Measurements from ENCODE around the gene DOP1A.

Gene DOP1A

DNA sequence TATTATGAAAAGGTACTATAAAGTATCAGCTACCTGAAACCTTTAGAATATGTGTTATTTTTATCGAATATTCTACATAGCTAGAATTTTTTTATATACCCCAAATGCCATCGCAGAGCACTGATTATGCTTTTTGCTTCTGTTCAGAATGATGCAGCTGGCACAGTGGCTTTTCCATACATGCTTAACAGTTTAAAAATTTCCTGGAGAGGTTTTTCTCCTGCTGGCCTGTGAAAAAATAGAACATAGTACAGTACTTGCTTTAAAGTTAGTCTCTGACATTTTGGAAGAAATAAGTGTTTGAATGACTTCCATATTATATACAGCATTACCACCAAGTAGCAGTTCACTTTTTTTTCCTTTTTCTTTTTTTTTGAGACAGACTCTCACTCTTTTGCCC is 5.3 kb downstream of the DOP1A start:
- DNase-seq: no peak

DNA sequence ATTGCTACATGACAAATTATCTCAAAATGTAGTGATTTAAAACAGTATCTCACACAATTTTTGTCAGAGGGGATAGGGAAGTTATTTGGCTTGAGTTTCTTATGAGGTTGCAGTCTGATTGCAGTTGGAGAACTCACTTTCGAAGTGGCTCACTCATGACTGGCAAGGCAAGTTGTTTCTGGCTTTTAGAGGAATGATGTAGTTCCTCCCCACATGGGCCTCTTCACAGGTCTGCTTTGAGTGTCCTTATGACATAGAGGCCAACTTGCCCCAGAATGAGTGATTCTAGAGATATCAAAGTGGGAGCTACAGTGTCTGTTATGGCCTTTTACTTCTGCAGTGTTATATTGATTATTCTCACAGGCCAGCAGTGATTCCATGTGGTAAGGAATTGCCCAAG is 6.1 kb downstream of the DOP1A start:
- no peak for DNase-seq

DNA sequence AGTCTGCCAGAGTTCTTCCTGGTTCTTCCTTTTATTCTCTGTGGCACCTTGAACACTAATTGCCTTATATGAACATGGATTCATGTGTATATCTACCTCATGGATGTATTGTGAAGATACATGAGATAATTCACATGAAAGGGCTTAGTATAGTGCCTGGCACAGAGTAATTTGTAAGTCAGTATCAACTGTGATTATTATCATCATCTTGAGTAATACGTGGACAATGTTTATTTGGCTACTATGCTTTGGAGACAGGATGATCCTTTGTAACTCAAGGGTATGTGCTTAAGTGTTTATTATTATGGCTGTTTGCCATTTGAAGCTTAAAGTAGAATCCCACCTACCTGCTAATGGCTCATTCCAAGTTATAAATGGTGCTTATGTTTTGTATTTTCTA is 16.0 kb downstream of the DOP1A start:
- no peak for DNase-seq

DNA sequence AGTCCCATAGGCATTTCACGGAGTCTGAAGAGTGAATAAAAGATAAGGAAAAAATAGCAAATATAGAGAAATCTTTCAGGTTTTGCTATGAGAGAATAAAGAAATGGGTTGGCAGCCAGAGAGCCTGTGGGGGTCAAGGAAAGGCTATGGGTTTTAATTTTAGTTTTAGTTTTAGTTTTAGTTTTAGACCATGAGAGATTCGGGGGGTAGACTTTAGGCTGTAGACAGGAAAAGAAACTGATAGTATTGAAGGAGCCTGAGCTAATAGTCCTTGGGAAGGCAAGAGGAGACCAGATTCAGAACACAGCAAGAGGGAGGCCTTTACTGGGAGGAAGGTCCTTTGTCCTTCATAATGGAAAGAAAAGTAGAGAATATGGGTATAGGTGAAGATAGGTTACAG is 19.3 kb downstream of the DOP1A start:
- DNase-seq: no peak

DNA sequence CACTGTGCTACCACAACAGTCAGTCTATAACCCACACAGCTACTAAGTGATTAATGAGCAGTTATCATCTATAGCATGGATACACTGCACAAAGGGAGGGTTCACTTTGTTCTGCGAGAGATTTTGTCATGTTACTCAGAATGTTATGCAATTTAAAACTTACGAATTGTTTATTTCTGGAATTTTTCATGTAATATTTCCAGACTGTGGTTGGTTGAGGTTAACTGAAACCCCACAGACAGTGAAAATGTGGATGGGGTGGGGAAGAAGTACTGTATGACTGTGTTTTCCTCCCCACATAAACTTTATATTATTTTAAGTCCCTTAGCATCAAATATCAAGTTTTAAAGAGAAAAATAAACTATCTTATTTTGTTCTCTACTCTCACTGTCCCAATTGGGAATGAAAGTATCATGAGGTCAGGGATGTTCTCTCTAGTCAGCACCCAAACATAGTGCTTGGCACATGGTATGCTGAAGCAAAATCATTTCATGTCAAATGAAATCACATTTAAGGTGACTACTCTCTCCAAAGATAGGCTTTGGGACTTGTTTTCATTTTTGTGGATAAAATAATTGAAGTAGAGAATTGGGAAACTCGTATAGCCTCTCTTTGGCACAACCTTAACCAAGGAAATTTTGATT is 25.4 kb downstream of the DOP1A start:
- DNase-seq: no peak

DNA sequence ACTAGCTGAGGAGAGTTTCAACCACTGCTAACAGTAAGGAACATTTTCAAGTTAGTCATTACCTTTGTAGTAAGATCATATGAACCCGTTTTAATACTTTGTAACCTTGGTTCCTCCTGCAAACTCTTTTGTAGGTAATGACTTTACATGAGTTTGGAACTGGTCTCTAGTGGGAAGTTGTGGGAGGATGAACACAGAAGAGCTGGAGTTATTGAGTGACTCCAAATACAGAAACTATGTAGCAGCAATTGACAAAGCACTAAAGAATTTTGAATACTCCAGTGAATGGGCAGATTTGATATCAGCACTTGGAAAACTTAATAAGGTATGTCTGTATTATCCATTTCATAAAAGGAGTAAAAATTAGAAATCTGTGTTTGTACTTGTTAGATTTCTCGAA is 29.3 kb downstream of the DOP1A start:
- DNase-seq: no peak

DNA sequence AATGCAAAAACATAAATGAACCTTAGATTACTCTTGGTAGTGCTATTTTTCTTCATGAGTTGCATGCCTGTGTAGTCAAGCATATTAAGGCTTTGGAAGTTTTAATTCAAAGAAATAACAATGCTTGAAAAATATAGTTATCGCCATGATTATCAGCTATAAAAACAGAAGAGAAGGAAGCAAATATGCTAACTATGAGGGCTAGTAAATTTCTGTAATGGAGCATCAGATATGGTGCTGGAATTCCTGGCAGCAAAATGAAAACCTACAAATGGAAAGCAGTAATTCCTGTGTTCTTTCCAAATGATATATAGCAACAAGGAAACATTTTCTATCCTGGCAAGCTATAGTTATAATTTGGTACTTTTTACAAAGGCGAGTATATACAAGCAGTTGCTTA is 29.7 kb downstream of the DOP1A start:
- no peak for DNase-seq

DNA sequence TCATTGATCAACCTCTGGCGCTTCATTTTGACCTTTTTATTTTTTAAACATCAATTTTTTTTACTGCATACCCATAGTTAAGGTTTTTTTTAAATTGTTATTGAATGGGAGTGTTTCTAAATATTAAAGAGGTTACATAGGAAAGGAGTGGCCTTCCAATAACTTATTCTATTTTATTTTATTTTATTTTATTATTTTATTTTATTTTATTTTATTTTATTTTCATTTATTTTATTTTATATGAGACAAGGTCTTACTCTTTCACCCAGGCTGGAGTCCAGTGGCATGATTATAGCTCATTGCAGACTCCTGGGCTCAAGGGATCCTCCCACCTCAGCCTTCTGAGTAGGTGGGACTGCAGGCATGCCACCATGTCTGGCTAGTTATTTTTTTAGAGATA is 30.2 kb downstream of the DOP1A start:
- DNase-seq: no peak

DNA sequence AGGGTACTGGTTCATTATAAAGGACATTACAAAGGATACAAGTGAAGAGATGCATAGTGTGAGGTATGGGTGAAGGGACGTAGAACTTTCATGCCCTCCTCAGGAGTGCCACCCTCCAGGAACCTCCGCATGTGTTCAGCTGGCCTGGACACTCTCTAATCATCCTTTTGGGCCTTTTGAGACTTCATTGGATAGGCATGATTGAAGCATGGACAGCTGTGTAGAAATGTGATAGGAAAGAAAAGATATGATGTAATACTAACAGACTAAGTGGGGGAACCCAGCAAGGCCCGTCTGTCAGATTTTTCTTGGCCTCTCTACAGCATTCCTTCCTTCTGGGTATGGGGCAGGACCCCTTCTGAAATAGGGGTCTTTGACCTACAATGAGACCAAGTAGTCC is 31.1 kb downstream of the DOP1A start:
- DNase-seq: no peak

DNA sequence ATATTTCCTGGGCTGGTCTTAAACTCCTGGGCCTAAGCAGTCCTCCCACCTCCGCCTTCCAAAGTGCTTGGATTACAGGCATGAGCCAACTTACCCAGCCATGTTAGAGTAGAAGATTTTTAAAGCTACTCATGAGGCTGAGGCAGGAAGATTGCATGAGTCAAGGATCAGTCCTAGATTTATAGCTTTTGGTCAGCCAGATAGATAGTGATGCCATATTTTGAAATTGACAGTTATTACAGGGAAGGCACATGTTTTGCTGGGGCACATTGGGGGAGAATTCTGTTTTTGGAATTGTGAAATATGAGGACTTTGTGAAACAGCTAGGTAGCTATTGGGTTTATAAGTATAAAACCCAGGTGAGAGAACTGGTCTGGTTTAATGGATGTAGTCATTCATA is 40.9 kb downstream of the DOP1A start:
- DNase-seq: no peak

DNA sequence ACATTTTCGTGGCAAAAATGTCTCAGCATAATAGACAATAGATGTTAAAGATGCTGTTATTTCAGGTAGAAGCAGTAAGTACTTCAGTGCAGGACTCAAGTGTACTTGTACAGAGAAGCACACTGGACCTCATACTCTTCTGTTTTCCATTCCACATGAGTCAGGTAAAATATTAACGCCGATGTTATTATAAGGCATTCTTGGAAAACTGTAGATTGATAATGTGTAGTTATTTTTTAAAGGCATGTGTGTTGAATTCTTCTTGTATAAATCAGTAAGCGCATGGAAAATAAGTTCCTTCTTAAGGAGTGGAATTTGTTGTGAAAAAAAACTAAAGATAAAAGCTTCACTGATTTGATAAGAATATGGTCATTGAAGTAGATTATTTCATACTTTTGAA is 45.8 kb downstream of the DOP1A start:
- no peak for DNase-seq

DNA sequence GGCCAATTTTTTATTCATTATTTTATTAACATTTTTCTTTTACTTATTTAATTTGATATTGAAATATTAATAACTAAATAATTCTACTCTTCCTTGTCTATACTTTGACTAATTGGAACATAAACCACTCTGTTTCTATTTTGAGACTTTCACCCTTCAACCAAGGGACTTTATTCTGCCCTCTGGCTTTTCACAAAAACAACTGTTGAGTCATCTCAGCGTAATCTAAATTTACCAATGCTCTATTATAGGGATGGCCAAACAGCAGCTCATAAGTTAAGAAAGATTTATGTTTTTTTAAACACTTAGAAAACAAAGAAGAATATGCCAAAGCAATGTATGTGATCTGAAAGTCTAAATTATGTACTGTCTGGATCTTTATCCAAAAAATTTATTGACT is 46.7 kb downstream of the DOP1A start:
- no peak for DNase-seq

DNA sequence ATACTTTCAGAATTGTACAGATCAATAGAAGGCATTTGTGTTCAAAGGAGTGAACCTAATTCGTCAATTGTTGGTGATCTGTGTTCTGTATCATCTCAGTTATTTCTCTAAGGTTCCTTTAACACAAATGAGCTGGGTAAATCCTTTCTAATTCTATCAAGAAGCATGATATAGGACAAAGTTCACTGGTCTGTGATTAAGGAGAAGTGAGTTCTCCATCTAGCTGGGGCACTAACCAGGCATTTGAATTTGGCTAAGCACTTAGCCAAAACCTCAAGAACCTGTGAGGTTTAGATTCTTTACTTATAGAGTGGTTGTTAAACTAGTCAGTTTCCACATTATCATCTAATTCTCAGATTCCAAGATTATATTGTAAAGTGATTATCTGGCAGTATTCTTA is 50.3 kb downstream of the DOP1A start:
- no peak for DNase-seq

DNA sequence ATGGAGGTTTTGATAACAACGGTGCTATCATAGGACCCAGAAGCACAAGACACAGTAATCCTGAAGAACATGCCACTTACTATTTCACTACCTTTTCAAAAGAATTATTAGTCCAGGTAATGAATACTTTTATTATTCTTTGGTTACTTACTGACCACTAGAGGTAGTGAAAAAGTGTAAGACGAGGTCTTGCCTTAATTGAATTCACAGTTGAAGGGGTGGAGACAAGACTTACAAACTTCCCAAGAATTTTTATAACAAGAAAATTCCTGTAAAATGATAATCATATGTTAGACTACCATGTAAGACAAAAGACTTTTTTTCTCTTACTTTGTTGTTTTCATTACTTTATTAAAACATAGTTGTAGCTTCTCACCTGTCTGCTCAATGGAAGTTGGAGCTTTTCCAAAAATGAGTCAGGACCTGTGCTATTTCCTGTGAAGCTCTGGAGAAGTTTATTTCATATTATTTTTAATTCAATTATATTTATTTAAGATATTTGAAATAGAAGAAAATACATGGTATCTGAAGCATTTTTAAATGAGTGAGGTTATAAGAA is 52.4 kb downstream of the DOP1A start:
- DNase-seq: no peak

DNA sequence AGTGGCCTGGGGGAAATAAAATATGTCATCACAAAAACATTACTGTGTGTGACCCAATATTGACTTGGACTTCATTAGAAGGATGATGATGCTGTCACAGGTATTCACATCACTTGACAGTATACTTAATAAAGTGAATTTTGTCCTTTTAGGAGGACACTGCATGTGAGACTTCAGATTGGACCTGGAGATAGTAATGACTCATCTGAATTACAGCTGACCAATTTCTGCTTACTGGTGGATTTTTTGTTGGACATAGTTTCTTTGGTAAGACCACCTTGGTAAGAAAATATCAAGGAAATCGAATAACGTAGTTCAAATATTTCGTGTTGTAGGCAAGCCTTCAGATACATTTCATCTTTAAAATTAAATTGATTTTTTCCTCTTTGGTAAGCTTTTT is 57.1 kb downstream of the DOP1A start:
- DNase-seq: no peak

DNA sequence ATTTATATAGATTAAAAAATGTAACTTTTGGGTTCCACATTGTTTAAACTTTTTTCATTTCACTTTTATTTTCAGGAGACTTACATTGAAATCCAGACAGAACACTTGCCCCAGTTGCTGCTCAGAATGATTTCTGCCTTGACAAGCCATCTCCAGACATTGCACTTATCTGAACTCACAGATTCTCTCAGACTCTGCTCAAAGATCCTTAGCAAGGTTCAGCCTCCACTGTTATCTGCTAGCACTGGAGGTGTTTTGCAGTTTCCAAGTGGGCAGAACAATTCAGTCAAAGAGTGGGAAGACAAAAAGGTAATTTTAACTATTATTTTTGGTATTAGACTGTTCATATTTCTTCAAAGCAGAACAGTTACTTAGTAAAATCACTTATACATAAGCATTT is 58.0 kb downstream of the DOP1A start:
- DNase-seq: no peak

DNA sequence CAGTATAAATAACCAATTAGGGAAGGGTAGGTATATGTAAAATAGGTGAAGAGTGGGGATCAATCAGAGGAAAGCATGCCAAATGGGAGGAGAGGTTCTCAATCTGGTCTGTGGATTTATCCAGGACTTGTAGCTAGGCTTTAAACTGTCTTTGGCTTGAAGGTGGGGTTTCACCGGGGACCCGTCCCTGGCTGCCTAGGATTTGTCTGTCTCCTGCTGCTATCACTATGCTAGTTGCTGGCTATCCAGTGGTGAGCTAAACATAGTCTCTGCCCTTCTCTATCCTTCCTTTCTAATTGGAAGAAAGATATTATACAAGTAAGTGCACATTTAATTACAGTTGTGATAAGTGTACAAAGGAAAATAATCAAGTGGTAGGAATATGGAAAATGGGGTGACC is 58.8 kb downstream of the DOP1A start:
- no peak for DNase-seq

DNA sequence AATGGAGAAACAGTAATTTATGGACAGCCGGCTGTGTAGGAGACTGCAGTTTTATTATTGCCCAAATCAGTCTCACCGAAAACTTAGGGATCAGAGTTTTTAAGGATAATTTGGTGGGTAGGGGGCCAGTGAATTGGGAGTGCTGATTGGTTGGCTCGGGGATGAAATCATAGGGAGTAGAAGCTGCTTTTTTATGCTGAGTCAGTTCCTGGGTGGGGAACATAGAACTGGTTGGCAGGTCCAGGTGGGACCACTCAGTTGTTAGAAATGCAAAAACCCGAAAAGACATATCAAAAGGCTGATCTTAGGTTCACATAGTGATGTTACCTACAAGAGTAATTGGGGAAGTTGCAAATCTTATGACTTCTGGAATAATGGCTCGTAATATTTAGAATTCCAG is 59.3 kb downstream of the DOP1A start:
- no peak for DNase-seq

DNA sequence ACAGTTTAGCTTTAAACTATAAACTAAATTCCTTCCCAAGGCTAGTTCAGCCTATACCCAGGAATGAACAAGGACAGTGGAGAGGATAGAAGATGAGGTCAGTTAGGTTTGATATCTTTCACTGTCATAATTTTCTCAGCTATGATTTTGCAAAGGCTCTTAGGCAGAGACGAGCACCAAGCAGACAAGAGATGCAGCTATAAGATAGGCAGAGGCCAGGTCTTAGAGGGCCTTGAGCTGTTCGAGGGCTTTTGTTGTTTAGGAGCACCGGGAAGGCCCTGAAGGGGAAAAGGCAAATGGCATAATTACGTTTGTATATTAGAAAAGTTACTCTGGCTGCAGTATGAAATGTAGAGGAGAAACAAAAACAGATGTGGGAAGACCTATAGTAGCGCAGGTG is 59.8 kb downstream of the DOP1A start:
- no peak for DNase-seq

DNA sequence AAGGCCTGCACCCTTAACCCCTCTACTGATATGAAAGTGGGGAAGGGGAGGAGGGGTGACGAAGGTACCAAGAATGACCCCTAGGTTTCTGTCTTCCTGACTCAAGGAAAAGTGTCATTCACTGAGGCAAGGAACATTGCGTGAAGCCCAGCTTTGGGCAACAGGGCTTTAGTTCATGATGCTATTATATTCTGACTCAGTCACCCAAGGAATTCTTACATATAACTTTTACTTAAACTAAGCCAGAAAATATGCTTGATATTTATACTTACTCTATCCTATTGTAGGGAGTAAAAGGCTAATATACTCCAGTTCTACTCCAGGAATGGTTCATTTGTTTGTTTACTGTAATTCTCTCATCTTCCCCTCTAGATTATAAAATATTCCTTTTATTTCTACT is 60.5 kb downstream of the DOP1A start:
- DNase-seq: no peak

DNA sequence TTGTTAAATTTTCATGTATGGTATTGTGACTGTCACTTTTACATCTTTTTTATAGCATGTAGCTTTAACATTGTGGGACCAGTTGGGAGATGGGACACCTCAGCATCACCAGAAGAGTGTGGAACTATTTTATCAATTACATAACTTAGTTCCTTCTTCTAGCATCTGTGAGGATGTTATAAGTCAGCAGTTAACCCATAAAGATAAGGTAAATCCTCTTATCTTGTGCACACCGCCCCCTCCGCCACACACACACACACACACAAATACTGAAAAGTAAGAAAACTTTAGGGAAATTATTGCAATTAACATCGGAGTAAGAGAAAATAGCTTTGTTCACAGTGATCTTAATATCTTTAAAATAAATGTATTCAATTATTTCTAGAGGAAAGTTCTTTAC is 64.7 kb downstream of the DOP1A start:
- DNase-seq: no peak

DNA sequence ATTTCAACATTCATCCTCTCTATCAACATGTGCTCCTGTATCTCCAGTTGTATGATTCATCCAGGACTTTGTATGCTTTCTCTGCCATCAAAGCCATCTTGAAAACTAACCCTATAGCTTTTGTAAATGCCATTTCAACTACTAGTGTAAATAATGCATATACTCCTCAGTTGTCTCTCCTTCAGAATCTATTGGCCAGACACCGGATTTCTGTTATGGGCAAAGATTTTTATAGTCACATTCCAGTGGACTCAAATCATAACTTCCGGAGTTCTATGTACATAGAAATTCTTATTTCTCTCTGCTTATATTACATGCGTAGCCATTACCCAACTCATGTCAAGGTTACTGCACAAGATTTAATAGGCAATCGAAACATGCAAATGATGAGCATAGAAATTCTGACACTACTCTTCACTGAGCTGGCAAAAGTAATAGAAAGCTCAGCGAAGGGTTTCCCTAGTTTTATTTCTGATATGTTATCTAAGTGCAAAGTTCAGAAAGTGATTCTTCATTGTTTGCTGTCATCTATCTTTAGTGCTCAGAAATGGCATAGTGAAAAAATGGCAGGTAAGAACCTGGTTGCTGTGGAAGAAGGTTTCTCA is 70.7 kb downstream of the DOP1A start:
- no peak for DNase-seq

DNA sequence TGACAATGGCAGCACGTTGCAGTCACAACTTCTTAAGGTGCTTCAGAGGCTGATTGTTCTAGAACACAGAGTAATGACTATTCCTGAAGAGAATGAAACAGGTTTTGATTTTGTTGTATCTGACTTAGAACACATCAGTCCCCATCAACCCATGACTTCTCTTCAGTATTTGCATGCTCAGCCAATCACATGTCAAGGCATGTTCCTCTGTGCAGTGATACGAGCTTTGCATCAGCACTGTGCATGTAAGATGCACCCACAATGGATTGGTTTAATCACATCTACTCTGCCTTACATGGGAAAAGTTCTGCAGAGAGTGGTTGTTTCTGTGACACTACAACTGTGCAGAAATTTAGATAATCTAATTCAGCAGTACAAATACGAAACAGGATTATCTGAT is 71.3 kb downstream of the DOP1A start:
- DNase-seq: no peak

DNA sequence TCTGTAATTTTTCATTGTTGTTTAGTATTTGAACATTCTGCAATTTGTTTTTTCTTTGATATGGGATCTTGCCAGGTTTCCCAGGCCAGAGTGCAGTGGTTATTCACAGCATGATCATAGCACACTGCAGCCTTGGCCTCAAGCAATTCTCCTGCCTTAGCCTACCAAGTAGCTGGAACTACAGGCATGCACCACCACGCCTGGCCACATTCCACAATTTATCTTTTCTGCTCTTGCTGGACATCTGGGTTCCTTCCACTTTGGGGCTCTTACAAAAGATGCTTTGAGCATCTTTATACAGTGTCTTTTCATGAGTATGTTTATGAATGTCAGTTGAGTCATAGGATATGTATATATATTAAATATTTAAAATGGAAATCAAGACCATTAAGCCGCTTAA is 83.6 kb downstream of the DOP1A start:
- no peak for DNase-seq

DNA sequence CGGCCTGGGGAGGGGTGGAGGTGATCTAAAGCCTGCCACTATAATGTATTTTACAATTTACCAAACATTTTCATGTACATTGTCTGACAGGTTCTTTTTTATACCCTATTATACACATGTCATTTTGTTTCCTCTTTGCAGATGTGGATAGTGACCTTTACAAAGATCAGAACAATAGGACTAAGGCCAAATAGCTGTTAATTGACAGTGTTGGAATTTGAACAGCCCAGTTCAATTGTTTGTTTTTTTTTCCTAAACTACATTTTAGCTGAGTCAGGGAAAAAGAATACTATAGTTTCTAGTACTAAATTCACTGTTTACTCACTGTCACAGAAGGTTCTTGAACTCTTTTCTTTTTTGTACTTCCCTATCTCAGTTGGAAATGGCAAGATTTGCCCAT is 85.4 kb downstream of the DOP1A start:
- DNase-seq: no peak
